GM13977 (cell line): ENCODE data around the gene USP19.
A peak's percentile ranks its signal among the peaks of the same experiment; 100 is the strongest.

Experiments
- DNase-seq: peaks from one replicate; pipeline ENCODE4 v3.0.0; 2012; ENCODE audit warnings: low spot score
- in situ Hi-C: fragments of 300-500 bp; cut with MboI; formaldehyde crosslinking; loops from one replicate; pipeline ENCODE4 v1.12.0; 2022; ENCODE audit warnings: low sequenced_read_pairs, low pct_unique_long_range_greater_than_20kb, mixed read lengths, inconsistent platforms; ENCODE audit not compliant: unreplicated experiment
- TF ChIP-seq, protein P1 (sequence below): IDR thresholded peaks from 2 replicates; pipeline ENCODE4 v1.5.1; 2012; ENCODE audit warnings: mild to moderate bottlenecking, control low read depth; ENCODE audit not compliant: insufficient read depth; ENCODE audit errors: extremely low read depth, missing control alignments

The USP19 gene

DNA sequence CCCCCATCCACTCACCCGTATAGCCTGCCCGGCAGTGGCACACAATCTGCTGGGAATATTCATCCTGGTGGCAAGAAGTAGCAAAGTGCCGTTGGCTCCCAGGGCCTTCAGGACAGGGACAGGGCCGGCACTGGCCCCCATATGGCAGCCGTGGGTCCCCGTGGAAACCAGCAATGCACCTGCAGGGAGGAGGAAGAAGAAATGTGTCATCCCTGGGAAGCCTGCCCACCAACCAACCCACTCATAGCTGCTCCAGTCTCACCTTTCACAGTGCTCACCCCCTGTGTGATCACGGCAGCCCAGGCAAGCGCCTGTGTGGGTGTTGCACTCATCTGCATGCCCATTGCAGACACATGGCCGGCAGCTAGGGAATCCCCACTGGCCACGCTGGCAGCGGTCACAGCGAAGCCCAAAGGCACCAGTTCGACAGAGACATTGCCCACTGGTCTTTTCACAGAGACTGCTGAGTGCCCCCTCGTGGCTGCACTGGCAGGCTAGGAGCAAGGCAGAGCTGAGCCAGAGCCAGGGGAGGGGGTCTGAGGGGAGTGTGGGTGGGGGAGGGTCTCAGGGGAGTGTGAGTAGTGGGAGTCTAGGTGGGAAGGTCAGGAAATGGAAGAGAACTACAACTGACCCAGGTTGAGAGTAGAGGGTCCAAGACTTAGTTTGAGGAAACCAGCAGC is 4.5 kb upstream of the USP19 start:
- in situ Hi-C loops = no loop called here
- no peak for DNase-seq

DNA sequence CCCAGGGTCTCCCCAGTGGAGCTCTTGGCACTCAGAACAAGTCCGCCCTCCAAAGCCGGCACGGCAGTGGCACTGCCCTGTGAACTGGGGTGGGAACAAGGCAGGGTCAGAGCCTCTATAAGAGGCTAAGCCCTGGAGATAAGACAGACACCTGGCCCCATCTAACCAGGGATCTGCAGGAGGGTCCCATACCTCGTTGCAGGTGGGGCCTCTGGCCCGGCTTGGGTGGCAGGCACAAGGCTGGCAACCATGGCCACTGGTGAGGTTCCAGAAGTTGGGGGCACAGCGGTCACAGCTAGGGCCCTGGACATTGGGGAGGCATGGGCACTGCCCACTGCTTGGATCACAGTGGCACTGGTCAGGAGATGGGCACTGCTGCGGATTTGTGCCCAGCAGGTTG is 3.6 kb upstream of the USP19 start:
- DNase-seq = no peak
- TF ChIP-seq, protein P1, sequence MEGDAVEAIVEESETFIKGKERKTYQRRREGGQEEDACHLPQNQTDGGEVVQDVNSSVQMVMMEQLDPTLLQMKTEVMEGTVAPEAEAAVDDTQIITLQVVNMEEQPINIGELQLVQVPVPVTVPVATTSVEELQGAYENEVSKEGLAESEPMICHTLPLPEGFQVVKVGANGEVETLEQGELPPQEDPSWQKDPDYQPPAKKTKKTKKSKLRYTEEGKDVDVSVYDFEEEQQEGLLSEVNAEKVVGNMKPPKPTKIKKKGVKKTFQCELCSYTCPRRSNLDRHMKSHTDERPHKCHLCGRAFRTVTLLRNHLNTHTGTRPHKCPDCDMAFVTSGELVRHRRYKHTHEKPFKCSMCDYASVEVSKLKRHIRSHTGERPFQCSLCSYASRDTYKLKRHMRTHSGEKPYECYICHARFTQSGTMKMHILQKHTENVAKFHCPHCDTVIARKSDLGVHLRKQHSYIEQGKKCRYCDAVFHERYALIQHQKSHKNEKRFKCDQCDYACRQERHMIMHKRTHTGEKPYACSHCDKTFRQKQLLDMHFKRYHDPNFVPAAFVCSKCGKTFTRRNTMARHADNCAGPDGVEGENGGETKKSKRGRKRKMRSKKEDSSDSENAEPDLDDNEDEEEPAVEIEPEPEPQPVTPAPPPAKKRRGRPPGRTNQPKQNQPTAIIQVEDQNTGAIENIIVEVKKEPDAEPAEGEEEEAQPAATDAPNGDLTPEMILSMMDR = no peak
- in situ Hi-C loops = no loop called here

More for the DNA sequence above, 4.5 kb upstream of the USP19 start:
- TF ChIP-seq, protein P1 = peak; percentile 54

DNA sequence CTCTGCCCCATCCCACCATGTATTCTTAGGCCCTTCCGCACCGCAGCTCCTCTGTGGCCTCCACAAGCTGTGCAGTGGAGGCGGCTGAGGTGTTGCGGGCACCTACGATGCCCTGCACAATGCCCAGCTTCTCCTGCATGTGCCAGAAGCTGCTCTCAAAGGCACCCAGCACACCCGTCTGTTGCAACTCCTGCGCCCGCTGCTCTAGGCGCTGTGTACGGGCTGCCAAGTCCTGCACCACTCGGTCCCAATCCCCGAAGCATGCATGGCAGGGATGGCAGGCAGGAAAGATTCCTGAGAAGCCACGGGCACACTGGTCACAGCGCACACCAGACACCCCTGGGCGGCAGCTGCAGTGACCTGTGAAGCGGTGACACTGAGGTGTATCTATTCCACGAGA is 3.1 kb upstream of the USP19 start:
- DNase-seq = no peak
- TF ChIP-seq, protein P1 = no peak
- in situ Hi-C loops = no loop called here

DNA sequence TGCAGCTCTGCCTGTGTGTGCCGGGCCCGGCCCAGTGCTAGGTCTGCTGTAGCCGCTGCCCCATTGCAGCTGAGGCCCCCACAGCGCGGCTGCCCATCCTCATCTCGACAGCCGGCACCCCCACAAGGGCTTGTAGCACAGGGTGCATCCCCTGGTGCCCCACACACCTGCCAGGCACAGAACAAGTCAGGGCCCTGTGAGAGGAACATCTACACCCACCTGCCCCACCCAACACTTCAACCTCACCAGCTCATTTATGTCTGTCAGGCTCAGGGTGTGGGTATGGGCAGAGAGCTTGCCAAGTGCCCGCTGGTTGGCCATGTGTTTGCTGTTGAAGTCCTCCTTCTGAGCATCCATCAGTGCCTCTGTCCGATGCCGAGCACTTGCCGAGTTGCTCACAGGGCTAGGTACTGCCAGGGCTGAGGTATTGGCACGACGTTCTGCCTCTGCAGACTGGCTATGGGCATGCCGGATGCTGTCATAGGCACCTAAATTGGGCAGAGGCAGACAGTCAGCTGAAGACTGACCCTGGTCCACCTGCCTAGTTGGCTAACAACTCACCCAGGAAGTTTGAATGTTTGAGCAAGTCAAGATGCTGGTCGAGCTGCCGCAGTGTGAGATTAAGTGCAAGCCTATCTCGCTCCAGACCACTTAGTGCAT is 2.4 kb upstream of the USP19 start:
- no peak for DNase-seq
- in situ Hi-C loops = no loop called here
- TF ChIP-seq, protein P1 = no peak

DNA sequence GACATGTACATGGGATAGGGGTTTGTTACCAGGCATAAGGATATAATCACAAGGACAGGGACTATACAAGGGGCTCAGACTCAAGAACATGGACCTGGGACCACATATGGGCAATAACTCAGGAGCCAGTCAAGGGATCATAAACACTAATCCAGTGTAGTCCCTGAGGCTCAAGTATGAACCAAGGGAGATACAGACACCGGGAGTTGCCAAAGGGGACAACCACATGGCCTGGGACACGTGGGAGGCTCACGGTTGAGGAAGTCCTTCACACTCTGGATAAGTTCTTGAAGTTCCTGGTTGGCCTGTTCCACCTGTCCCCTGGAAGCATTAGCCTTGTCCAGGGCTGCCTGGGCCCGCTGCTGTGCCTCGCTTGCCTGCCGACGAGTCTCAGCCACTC is 1.8 kb upstream of the USP19 start:
- DNase-seq = no peak

DNA sequence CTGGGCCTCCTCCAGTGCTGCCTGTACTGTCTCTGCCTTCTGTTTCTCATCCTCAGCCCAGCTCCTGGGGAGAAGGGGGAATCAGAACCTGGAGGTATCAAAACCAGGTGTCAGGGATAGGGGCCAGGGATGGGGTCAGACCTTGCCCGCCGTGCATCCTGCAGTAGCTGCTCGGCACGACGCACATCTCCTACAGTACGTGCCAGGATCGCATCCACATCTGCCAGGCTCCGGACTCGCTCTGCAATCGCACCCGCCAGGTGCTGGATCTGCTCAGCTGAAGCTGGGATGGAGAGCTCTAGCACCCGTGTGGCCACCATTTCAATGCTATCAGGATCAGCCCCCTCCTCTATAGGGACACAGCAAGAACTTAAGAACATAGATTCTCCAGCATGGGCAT is 1.4 kb upstream of the USP19 start:
- DNase-seq = no peak
- in situ Hi-C loops = no loop called here
- TF ChIP-seq, protein P1 = no peak

More for the DNA sequence above, 1.8 kb upstream of the USP19 start:
- TF ChIP-seq, protein P1 = no peak
- in situ Hi-C loops = no loop called here
